Measurements from ENCODE around the gene FAM168A. TPM values are rescaled to one million over a fixed set of nuclear protein-coding genes. Genes with fewer than 3 reads are reported as not detected.

Gene FAM168A
- total and polyA plus RNA-seq, 9 of the 15 experiments (the other 6 are each of a cell fraction or from before 2014, with no cell fraction given) = 0.44 to 7.2 (median 2.9) TPM

DNA sequence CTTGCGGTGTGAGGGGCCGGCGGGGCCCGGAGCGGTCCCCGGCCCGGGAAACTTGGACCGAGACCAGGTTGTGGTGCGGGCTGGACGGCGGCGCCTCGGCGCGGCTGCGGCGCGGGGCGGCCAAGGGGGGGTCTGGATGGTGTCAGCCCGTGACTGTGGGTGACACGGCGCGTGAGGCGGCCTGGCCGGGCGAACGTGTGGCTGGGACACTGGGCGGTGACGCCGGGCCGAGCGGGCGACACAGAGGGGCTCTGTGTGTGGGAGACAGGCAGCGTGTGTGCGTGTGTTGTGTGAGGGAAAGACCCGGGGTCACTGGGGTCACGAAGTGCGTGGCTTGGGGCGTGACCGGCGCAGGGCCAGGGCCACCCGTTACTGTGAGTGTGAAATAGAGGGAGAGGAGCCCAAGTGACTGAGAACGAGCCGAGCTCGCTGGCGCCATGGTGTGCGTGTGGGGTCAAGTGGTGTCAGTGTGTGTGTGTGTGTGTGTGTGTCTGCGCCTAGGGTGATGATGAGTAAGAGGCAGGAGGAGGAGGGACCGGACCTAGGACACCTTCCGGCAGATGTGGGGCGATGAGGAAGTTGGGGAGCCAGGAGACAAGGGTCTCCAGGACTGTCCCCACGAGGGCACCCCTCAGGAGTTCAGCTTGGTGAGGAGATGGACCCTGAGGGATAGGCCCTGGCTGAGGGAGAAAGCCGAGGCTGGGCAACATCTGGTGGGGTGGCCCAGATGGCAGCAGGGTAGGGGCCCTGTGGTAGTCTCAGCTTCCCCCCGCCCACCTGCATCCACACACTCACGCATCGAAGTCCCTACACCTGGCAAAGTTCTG is 220.9 kb downstream of the FAM168A start (continued):
- TF ChIP-seq CHD7 (IDR thresholded peaks at IDR 0.05; ENCODE audit: low read depth, low read length) = no peak
- TF ChIP-seq KDM4B (IDR thresholded peaks at IDR 0.05; ENCODE audit: borderline replicate concordance in 2 of 2, low read depth in 1 of 2) = no peak
- TF ChIP-seq, protein P1, sequence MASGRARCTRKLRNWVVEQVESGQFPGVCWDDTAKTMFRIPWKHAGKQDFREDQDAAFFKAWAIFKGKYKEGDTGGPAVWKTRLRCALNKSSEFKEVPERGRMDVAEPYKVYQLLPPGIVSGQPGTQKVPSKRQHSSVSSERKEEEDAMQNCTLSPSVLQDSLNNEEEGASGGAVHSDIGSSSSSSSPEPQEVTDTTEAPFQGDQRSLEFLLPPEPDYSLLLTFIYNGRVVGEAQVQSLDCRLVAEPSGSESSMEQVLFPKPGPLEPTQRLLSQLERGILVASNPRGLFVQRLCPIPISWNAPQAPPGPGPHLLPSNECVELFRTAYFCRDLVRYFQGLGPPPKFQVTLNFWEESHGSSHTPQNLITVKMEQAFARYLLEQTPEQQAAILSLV (tag; IDR thresholded peaks at IDR 0.05) = no peak
- TF ChIP-seq OTX1 (CRISPR knock-in tag; IDR thresholded peaks at IDR 0.05) = peak; percentile 86; the same call in 1 of the 2 replicates
- no peak for TF ChIP-seq HNRNPUL1 (IDR thresholded peaks at IDR 0.05; ENCODE audit: low read length)
- no peak for TF ChIP-seq U2AF1 (optimal IDR thresholded peaks at IDR 0.05; ENCODE audit: low read depth, low read length)
- no peak for TF ChIP-seq ZNF280A (IDR thresholded peaks at IDR 0.05; ENCODE audit: low read depth, partially characterized antibody)
- no peak for TF ChIP-seq MCM7 (IDR thresholded peaks at IDR 0.05)
